Measurements from ENCODE around the gene SMIM29.
"Not testable (repeated sequence)": the region's sequence is repeated elsewhere in the genome, so short reads cannot be mapped to it uniquely, and the experiment has no call there.

SMIM29 gene

GRCh38 chr6:34248727-34249468 lies at the start of gene SMIM29:
Gene SMIM29 (minus strand): TSS chr6:34249006. CDS start chr6:34247791, 1,215 bp downstream.
- DNase-seq (ENCODE audit: low spot score): peak; percentile 98

- no peak for DNase-seq (ENCODE audit: low spot score)
These were observed 46.9 kb upstream of the SMIM29 start for GRCh38 chr6:34295721-34296120.

- DNase-seq (ENCODE audit: low spot score): no peak
These were observed 44.1 kb upstream of the SMIM29 start for GRCh38 chr6:34292954-34293353.

GRCh38 chr6:34289137-34289536 lies 40.3 kb upstream of the SMIM29 start:
- no peak for DNase-seq (ENCODE audit: low spot score)

GRCh38 chr6:34288581-34288980 lies 39.8 kb upstream of the SMIM29 start:
- no peak for DNase-seq (ENCODE audit: low spot score)

- no peak for DNase-seq (ENCODE audit: low spot score)
These were observed 36.8 kb upstream of the SMIM29 start for GRCh38 chr6:34285448-34286164.

- peak; percentile 74 for DNase-seq (ENCODE audit: low spot score)
These were observed 36.0 kb upstream of the SMIM29 start for GRCh38 chr6:34284563-34285447.

GRCh38 chr6:34281702-34282334 lies 33.0 kb upstream of the SMIM29 start:
- DNase-seq (ENCODE audit: low spot score): no peak

GRCh38 chr6:34280216-34280615 lies 31.4 kb upstream of the SMIM29 start:
- DNase-seq (ENCODE audit: low spot score): no peak

- no peak for DNase-seq (ENCODE audit: low spot score)
These were observed 30.0 kb upstream of the SMIM29 start for GRCh38 chr6:34278833-34279232.

- no peak for DNase-seq (ENCODE audit: low spot score)
These were observed 28.9 kb upstream of the SMIM29 start for GRCh38 chr6:34277763-34278112.

GRCh38 chr6:34276881-34277762 lies 28.3 kb upstream of the SMIM29 start:
- no peak for DNase-seq (ENCODE audit: low spot score)

GRCh38 chr6:34276191-34276590 lies 27.4 kb upstream of the SMIM29 start:
- DNase-seq (ENCODE audit: low spot score): no peak

- DNase-seq (ENCODE audit: low spot score): no peak
These were observed 26.5 kb upstream of the SMIM29 start for GRCh38 chr6:34275128-34275804.

GRCh38 chr6:34274129-34274528 lies 25.3 kb upstream of the SMIM29 start:
- no peak for DNase-seq (ENCODE audit: low spot score)

GRCh38 chr6:34273242-34273805 lies 24.5 kb upstream of the SMIM29 start:
- peak; percentile 19 for DNase-seq (ENCODE audit: low spot score)

- DNase-seq (ENCODE audit: low spot score): no peak
These were observed 23.5 kb upstream of the SMIM29 start for GRCh38 chr6:34272013-34272926.

- not testable (repeated sequence) for DNase-seq (ENCODE audit: low spot score)
These were observed 21.0 kb upstream of the SMIM29 start for GRCh38 chr6:34269658-34270341.

Data from GM03348 (cell line).